HG03442 (cell line): ENCODE measurements around the gene E2F4.

ENCODE experiments used
- ATAC-seq: cut with Tn5 transposase; IDR thresholded peaks from one replicate; pipeline ENCODE4 v1.9.1; 2021; ENCODE audit warnings: mild to moderate bottlenecking, moderate library complexity; ENCODE audit not compliant: unreplicated experiment

The E2F4 gene

GRCh38 chr16:67190448-67191399, 1.2 kb upstream of the E2F4 start:
- ATAC-seq = no peak

GRCh38 chr16:67191411-67191994, 452 bp upstream of the E2F4 start:
- no peak for ATAC-seq

- ATAC-seq = no peak
These were observed 916 bp downstream of the E2F4 start for GRCh38 chr16:67192781-67193361.

- no peak for ATAC-seq
These were observed 1.6 kb downstream of the E2F4 start for GRCh38 chr16:67193536-67193935.

- ATAC-seq = no peak
These were observed 2.3 kb downstream of the E2F4 start for GRCh38 chr16:67194260-67194659.

- no peak for ATAC-seq
These were observed 3.7 kb downstream of the E2F4 start for GRCh38 chr16:67195676-67196075.

- ATAC-seq = no peak
These were observed 4.9 kb downstream of the E2F4 start for GRCh38 chr16:67196881-67197280.

- no peak for ATAC-seq
These were observed 5.7 kb downstream of the E2F4 start for GRCh38 chr16:67197704-67198103.

- ATAC-seq = no peak
These were observed 6.3 kb downstream of the E2F4 start for GRCh38 chr16:67198238-67198734.

GRCh38 chr16:67199011-67199807, 7.3 kb downstream of the E2F4 start, which contains the start of gene ELMO3:
Gene ELMO3, plus strand, starts transcription at chr16:67199131. Its CDS starts 196 bp downstream, at chr16:67199327.
- ATAC-seq = no peak

- no peak for ATAC-seq
These were observed 7.8 kb downstream of the E2F4 start for GRCh38 chr16:67199808-67200198.

- no peak for ATAC-seq
These were observed 8.5 kb downstream of the E2F4 start for GRCh38 chr16:67200491-67200890.

GRCh38 chr16:67201411-67202345, 9.7 kb downstream of the E2F4 start:
- ATAC-seq = no peak

- ATAC-seq = no peak
These were observed 10.5 kb downstream of the E2F4 start for GRCh38 chr16:67202426-67202825.

- ATAC-seq = no peak
These were observed 11.1 kb downstream of the E2F4 start for GRCh38 chr16:67202956-67203493.

GRCh38 chr16:67204076-67204475, 12.1 kb downstream of the E2F4 start:
- no peak for ATAC-seq

- ATAC-seq = no peak
These were observed 14.3 kb downstream of the E2F4 start for GRCh38 chr16:67206129-67206837.

GRCh38 chr16:67206838-67207248, 14.9 kb downstream of the E2F4 start:
- no peak for ATAC-seq
